Left kidney (tissue), 2 donors: Measurements from ENCODE around the gene PKNOX2. TPM values are rescaled to one million over a fixed set of nuclear protein-coding genes. Genes with fewer than 3 reads are reported as not detected.

Experiments
- DNase-seq: peaks from one replicate; pipeline ENCODE4 v3.0.0-alpha.2; 2013
- polyA plus RNA-seq: library from polyadenylated mRNA; unstranded; fragments of 120-200 nt; gene quantifications from one replicate; pipeline ENCODE4 v1.2.1, GENCODE V29; 2013; ENCODE audit not compliant: insufficient read length

PKNOX2 gene
- polyA plus RNA-seq, 1 donor: 13.9 TPM

DNA sequence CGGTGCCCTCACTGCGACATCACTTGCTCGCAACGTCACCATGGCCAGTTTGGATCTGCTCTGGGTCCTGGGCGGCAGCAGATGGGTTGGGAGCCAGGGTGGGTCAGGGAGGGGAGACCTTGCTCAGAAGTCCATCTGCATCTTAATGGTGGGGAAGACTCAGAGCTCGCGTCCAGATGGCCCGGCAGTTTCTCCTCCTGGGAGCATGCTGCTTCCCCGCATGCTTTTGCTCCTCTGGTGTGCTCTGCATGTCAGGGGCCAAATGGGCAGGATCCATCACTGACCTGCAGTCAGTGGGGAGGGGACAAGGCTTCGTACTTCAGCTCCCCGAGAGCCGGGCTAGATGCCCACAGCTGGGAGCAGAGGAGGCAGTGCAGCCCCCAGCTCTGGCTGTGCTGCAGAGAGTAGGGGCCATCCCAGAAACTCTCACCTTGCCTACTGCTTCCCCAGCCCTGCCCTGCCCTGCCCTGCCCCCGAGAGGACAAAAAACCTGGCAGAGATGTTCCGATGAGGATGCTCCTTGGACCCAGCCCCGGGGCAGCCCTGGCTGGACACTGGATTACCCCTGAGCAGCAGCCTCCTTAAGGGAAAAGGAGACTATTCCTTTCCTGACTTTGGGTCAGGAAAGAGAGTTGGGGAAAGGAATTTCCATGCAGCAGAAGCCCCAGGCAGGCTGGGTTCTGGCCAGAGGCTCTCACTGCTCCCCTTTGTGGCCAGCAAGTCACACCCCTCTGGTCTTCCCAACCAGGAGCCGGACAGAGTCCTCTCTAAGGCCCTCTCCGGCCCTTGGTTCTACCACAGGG lies 149.9 kb downstream of the PKNOX2 start:
- DNase-seq: no peak

DNA sequence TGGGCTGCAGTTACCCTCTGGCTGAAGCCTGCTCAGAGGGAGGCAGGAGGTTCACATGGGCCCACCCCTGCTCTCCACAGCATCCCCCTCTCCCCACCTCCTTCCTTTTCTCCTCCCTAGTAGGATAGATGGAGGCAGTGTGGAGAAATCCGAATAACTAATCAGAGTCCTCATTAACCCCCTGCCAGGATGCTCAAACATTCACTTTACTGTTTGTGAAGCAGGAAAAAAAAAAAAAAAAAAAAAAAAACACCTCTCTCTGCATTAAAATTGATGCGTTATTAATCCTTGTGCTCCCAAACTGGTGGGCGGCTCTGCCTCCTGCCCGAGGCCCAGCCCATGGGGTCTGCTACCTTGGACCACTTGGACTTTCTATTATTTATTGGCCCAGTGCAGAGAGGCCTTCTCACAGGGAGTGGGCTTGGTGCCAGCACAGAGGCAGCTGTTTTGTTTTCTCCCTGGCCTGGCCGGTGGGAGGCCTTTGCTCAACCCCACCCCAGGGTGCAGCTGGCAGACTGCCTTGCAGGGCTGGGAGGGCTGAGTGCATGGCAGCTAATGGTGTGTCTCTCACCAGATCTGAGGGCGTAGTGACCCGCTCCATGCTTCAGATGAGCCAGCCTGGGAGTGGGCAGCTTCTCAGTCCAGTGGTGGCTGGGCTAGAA lies 150.7 kb downstream of the PKNOX2 start:
- no peak for DNase-seq

DNA sequence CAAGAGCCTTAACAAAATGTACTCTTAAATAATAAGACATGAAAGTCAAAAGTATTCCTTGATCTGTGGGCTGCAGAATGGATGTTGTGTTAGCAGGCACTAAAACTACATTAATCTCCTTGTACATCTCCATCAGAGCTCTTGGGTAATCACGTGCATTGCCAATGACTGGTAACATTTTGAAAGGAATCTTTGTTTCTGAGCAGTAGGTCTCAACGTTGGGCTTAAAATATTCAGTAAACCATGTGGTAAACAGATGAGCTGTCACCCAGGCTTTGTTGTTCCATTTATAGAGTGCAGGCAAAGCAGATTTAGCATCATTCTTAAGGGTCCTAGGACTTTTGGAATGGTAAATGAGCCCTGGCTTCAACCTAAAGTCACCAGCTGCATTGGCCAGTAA lies 152.9 kb downstream of the PKNOX2 start:
- DNase-seq: no peak

DNA sequence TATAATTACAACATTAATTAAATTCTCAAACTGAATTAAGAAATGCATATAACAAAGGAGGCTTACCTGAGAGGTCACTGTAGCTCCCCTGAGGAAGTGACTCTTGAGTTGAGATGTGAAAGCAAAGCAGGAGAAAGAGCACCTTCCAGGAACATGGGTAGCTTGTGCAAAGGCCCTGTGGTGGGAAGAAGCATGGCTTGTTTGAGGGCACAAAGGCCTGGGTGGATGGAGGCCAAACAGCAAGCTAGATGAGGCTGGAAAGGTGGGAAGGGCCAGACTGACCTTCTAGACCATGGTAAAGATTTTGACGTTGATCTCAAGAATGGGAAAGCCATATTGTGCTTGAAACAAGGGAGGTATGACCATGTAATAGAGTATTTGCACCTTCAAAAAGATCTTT lies 155.1 kb downstream of the PKNOX2 start:
- DNase-seq: no peak

DNA sequence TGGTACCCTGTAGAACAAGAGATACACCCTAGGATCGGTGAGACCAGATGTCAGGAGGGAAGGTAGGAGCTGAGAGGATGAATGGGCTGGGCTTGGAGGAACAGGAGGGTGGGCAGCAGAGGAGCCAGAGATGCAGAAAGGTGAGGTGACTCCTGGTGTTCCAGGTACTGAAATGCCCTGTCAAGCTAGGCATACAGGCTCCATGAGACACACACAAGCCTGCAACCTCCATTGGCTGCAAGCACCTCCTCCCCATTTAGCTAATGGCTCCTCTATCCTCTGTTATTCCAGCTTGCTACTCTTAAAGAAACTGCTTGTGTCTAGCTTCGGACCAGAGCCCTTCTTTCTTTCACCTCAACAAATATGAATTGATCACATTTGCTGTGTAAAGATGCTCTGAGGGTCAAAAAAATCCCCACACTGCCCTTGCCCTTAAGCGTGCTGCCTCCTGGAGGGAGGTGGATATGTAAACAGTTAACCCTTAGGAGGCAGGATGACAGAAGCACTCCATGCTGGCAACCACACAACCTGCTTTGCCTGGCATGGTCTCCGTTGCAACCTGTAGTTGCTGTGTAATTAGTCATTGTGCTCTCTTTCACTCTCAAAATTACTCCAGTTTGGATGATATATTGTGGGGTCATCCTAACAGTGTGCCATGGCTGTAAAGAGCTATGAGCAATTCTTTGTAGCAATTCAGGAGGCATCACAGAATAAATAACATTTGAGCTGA lies 156.0 kb downstream of the PKNOX2 start:
- DNase-seq: no peak

DNA sequence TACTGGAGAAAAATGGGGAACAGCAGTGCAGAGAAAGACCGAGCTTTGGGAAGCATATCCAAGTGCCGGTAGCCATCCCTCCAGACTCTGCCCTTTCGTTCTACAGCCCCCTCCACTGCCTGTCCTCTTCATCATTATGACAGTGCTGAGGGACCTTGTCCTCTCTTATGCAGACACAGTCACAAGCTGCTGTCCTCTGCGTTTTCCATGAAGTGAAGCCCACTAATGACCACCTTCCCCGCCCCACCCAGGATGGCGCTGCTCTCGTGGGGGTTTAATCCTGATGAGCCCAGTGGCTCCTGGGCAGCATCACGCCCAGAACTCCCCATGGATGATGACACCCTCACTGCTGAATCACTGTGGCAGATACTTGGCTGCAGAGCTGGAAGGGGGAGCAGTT lies 157.7 kb downstream of the PKNOX2 start:
- no peak for DNase-seq

DNA sequence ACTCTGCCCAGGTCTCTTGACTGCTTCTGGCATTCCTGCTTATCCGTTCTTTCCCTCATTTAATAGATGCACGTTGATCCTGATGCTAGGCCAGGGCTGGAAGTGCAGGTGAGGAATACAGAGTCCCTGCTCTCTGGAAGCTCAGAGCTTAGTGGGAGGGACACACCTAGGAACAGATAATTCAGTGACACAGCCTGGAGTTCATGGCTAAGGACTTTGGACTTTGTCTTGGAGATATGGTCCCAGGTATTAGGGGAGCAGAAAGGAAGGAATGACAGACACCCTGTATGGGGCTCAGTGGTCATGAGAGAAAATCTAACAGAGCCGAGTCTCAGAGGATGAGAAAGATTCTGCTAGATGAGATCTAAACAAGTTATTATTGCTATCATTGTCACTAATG lies 160.6 kb downstream of the PKNOX2 start:
- DNase-seq: no peak

DNA sequence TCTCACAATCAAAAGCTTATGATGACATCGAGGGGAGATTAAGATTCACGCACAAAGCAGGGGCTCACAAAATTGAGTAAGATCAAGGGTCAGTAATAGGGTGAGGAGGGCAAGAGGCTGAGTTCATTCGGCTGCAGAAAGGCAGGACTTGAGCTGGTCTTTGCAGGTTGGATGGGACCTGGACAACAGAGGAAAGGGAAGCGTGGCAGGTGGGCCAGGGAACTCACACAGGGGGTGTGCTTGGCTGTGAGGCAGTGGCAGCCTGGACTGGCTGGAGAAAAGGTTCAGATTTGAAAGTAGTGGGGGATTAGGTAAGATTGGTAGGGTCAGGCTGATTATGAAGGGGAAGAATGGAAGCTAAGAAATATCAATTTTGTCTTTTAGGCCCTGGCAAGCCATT lies 161.6 kb downstream of the PKNOX2 start:
- no peak for DNase-seq

DNA sequence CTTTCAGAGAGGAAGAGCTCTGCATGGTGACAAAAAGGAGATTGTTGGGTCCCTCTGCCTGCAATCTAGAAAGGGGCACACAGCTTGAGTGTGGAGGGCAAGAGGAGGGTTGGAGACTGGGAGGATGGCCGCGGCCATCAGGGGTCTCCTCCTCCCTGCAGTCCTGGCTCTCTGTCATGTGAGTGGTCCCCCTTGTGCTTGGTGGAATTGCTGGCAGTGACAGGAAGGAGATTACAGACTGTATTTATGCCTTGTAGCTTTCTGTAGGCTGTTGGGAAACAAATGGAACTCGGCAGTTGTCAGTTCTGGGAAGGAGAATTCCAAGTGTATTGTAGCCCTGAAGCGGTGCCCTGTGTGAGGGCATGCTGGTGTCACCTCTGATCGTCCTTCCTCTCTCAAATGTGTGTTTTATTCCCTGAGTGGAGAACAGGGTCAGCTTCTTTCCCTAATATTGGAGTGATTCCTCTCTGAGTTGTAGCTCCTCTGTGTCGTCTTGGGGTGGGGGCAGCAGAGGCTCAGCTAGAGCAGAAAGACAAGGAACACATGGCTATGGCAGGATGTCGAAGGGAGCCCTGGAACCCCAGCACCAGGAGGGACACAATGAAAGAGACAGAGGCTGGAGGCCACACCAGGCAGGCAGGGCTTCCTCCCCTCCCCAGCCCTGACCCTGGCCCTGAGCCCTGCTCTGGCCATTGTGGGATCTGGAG lies 163.1 kb downstream of the PKNOX2 start:
- no peak for DNase-seq

DNA sequence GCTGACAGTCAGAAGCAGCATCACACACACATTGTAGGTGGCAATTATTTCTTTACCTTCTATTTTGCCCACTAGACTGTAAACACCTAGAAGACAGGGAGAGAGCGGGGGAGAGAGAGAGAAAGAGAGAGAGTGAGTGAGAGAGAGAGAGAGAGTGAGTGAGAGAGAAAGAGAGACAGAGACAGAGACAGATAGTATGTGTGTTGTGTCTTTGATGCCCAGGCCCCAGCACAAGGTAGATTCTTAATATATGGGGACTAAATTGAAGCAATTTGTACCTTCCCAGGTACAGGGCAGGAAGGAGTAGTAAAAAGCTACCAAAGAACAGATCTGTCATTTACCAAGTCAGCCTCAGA lies 163.7 kb downstream of the PKNOX2 start:
- no peak for DNase-seq

DNA sequence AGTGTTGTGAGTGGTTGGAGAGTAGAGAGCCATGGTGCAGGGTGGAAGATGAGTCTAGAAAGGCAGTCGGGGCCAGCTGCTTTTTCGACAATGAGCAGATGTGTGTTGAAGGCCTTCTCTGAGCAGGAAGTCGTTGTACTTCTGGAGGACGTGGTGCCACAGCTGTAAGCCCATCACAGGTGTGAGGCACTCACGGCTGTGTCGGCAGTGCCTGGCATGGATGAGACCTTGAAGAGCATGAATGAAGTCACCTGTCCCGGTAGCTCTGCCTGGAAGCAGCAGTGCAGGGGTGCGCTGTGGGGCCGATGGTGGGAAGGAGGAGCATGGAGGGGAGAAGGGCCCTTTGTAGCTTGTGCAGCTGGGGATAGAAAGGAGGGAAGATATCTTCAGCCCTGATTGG lies 165.2 kb downstream of the PKNOX2 start:
- no peak for DNase-seq

DNA sequence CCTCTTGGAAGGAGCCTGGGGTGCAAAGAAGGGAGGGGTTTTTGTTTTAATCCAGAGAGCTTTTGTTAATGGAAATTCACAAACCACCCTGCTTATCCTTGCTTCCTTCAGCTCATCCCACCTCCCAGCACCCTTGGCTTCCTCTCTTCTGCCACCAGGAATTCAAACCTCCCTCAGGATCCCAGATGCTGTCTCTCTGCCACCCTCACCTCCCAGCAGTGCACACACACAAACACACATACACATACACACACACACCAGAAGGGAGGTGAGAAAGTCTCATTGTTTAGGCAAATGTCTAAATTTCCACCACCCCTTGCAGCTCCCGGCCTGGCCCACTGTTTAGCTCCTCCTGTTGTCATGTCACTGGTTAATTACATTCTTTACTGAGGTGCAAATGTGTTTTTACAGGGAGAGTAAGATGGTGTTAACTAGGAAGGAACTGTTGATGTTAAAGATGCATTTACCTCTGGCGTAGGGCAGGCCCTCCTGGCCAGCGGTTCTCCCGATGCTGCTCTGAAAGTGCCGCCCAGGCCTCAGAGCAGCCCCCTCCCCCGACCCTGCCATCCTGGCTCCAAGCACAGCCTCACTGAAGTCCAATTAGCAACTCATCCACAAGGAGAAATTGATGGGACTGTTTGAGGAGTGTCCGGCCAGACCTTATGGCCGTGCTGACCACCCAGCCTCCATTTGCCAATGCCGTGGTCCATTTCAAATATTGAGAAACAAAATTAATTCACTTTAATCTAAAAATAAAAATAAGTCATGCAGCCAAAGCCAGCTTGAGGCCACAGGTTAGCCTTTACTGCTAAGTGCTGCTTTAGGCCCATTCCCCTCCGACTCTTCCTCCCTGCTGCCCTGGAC lies 166.1 kb downstream of the PKNOX2 start:
- no peak for DNase-seq

DNA sequence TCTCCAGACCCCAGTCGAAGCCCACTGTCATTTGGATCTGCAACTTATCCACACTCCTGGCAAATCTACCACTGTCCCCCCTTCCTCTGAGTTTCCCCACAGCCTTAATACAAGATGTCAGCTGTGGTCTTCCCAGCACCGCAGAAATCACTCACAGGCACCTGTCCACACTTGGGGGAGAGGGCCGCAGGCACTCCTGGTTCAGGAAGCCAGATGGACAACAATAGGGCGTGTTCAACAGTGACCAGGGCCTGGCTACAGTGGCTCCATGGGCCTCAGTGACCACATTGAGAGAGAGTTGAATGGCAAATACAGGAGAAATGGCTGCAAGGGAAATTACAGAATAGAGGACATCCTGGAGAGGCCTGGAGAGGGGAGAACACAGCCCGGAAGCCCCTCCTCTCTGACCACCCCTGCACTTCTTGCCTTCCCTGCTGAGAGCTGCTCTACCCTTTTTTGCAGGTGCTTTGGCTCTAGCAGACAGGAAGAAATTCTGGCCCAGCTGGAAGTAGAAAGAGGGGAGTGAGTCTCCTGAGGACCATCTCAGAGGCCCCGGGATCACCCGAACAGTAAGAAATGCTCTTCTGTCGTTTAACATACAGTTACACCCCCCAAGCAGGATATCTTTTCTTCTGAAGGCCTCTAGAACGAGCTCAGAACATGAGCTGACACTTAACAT lies 166.9 kb downstream of the PKNOX2 start:
- no peak for DNase-seq

DNA sequence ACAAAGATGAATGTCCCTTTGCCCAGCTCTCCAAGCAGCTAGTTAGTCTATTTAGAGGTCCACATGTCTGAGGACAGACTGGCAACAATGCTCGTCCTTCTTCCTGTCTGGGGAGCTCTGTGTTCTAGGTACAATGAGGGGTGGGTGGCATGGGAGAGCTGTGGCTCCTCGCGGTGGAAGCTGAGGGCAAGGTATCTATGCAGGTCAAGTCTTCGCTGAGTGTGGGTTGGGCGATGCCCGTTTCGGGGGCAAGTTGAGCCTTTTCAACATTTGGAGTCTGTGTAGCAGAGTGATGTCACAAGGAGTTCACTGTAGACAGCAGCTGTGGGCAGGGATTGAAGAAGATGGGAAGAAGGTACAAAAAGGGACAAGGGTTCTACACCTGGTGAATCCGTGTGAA lies 168.3 kb downstream of the PKNOX2 start:
- no peak for DNase-seq

DNA sequence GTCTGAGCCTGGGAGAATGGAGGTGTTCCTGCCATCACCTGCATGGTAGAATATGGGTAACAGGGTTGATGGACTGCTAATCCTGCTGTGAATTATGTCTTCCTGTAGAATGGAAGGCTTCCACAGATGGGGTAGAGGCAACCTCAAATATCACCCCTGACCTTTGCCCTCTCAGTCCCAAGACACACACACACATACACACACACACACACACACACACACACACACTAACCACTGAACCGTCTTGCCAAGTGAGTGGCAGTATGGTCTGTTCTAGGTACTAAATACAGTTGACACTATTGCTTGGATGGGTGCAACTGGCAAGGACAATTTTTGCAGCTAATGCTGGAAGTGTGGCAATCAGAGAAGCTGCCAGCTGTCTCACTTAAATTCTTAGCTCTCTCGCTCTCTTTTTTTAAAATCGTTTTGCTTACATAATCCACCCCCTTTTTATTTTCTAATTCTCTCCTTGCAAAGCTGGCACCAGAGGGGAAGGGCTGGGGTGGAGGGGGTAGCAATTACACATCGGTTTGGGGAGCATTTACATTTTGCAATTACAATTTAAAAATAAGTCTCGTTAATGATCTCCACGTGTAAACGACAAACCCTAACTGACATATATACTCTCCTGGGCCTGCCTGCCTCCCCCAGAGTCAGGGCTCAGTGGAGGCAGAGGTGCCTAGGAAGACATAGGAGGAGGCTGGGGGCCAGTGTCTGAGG lies 169.0 kb downstream of the PKNOX2 start:
- no peak for DNase-seq

DNA sequence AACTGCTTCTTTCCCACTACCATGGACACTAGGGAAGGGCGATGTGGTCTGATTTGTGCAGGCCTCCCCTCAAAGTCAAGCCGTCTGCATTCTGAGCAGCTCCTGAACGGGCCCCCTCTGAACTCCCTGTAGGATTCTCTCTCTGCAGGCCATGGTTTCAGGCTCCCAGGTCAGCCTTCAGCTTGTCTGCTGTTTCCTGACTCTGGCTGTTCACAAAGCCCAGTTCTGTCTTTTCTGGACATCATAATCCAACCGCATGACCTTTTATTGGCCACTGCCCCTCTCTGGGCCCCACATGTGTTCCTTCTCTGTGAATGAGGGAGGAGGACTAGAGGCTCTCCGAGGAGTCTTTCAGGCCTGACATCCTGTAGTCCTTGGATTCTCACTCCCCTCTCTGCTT lies 170.6 kb downstream of the PKNOX2 start:
- no peak for DNase-seq

DNA sequence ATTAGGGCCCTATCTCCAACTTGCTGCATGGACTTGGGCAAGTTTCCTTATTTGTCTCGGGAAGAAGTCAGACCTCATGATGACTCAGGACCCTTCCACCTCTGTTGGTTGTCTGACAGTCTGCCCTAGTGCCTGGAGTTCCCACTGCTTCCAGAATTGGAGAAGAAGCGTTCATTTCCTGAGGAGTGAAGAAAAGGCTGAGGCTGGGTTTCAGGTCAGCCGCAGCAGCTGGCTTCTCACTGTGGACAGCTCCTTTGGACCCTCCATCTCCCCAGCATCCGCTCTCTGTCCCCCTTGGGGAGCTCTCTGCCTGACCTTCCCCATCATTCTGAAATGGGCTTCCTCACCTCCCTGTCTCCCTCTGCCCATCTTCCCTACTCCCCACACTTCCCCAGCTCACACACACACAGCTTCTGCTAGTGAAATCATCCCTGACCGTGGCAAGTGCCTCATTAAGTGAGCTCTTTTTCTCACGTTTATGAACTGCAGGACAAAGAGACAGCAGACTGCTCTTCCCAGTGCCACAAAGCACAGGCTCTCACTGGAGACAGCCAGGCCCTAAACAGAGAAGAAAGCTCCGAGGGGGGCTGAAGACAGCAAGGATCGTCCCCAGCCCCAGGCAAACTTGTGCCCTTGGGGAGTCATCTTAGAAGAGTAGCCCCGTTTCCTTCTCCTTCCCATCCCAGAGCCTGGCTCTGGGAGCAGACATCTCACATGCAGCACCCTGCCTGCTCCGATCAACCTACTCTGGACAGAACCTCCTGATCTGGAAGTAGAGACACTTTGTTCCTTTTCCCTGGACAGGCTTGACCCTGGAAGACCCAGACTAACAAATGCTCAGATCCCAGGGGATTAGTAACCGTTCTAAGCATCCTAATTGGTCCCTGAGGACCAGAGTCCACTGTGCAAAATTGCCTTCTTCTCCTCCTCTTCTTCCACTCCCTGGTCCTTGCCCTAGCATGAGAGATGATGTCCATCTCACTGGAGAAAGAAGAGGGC lies 173.6 kb downstream of the PKNOX2 start:
- DNase-seq: no peak

DNA sequence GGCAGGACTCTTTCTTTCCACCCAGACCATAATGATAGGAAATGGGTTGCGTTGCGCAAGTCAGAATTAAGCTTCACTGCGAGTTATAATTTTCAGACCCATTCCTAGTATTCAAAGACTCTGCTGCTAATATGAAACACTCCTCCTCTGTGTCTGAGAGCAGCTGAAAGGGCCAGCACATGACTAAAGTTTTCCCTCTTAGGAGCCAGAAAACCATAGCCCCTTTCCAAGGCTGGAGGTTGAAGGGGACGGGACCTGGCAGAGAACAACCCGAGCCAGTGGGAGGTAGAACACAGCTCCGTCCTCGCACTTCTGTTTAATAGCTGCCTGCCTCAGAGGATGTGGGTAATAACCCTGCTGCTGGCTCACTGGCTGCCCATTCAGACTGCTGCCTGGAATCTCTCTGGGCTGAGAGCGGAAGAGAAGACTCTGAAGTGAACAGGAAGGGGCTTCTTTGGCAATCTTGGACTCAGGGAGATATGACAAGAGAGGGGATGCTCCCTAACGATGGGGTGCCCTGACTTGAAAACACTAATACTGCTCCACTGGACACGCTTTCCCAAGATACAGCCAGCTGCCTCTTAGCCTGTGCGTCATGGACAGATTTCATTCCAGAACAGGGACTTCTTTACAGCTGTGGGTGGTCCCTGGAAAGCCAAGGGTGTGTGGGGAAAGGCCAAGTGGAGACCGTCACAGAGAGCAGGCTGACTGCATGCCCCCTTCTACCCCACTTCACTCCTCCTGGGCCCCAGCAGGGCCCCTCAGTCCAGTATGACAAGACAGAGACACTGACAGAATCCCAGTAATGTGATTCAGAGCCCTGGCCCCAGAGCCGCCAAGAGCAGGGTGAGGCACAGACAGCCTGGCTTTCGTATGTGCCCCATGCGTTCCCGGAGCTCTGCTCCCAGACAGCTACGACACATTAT lies 174.6 kb downstream of the PKNOX2 start:
- DNase-seq: no peak
